GM19240 (cell line): Measurements from ENCODE around the gene CDC42BPB.

Experiments
- DNase-seq: peaks from one replicate; pipeline ENCODE4 v3.0.0; 2011; ENCODE audit warnings: low spot score; ENCODE audit not compliant: insufficient read length

The CDC42BPB gene

DNA sequence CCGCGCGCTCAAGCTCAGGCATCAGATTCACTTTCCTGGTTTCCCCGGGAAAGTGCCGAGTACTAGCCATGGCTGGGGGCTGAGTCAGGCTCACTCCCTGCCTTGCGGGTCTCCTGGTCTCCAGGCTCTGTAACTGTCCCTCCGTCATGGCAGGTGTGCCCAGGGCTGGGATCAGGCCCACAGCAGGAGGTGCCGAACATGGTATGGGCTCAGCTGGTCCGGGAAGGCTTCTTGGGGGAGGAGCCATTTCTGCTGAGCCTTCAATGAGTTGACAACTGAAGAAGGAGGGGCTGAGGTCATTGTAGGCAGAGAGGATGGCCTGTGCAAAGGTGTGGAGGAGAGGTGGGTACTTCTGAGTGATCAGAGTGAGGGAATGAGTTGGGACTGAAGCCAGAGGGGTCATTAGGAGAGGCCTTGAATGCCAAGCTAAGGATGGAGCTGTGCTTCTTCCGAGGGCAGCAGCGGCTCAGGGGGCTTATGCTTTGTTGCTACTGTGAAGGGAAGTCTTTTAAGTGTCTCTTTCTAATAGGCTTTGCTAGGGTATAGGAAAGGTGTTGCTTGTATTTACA lies 37.9 kb upstream of the CDC42BPB start:
- no peak for DNase-seq

DNA sequence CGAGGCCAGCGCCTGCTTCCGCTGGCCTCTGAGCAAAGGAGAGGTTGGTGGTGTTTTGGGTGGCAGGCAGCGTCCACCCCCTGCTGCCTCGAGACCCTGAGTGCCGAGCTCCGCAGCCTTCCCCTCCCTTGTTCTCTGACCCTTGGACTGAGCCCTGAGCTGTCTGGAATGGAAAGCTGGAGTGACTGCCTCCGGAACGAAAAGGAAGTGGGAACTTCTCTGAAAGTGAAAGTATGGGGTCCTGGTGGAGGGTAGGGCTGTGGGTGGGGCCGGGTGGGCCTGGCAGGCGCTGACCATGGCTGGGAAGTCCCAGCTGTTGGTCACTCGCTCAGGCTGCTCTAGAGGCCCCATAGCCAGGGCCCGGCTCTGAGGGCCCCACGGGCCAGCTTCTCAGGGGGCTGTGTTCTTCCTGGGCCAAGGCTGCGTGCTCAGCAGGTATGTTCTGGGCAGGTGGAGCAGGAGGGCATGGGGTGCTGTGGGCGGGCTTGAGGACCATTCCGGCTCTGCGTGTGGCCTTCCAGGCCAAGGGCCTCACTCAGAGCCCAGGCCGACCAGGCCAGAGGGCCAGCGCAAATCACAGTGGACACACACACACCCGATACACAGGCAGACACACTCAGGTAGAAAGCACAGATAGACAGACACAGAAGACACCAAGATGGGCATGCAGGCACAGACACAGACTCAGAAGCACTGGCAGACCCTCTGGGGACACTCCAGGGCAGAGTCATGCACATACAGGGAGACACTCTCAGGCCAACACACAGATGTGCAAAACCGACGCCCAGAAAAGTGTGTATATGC lies 37.3 kb upstream of the CDC42BPB start, which contains the start of gene EXOC3L4:
Gene EXOC3L4, plus strand, starts transcription at position 320 of the 804 bp plus-strand sequence. CDS start 5,495 bp downstream, outside the sequence.
- no peak for DNase-seq

DNA sequence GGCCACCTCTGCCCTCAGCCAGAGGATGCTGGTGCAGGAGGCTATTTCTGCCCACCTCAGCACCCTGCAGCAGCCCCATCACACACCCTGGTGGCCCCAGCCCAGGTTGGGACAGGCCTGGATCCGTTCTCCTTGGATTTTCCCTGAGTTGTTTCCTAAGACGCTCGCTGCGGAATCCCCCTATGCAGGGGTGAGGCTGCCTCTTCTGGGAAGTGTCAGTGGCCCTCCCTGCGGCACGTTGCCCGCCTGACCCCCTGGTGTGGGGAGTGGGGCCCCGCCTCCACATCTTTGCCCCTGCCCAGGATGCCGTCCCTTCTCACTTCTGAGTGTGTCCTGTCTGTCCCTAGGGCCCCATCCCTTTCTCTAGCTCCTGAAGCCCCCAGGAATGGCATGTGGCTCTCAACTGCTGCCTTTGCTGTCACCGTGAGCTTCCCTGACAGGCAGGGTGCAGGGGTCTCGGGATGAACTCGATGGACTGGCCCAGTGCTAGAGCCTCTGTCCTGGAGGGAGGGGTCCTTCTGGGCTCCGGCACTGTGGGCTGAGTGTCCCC lies 36.6 kb upstream of the CDC42BPB start:
- DNase-seq, result no peak

DNA sequence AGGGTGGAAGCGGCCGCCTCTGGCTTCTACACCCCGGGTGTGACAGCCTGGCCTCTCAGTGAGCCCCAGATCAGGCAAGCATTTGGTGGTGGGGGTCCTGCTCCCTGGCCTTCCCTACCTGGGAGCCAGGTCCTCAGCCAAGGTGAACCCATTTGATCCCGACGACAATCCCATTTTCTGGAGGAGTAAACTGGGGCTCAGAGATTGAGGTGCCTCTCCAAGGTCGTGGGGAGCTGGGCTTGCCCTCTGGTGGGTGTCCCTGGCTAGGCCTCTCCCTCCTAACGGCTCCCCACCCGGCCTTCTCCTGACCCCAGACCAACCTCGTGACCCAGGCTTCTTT lies 34.5 kb upstream of the CDC42BPB start:
- no peak for DNase-seq

DNA sequence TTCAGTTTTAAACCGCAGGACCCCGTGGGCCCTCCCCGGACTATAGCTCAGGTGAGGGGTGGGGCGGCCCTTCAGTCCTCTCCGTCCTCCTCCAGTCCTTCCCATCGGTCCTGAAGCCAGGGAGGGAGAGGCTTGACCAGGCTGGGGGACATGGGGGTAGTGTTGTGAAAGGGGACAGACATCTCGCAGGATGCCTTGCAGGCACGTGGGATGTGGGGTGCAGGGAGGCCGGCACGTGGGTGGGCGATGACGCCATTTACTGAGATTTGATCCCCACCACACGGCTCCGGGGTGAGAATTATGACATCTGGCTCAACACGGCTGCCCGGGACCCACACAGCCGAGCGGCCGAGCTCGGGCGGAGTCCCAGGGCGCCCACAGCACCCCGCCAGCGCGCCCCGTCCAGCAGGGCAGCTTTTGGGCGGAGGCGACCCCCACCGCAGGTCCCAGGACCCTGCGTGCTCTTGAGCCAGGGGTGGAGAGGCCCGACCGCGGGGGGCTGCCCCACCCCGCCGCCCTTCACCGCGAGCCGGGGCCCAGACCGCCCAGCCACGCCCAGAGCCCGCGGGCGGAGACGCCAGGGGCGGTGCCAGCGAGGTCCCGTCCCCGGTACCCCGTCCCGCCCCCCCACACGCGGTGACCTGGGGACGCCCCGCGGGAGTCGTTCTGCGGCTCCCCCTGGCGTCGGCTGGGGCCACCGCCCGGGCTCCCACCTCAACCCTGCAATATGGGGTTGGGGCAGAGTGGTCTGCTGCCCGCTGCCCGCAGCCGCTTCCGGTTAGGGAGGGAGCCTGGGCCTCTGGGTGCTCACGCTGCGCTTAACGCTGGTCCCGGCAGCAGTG lies 33.9 kb upstream of the CDC42BPB start:
- peak; percentile 91 for DNase-seq

DNA sequence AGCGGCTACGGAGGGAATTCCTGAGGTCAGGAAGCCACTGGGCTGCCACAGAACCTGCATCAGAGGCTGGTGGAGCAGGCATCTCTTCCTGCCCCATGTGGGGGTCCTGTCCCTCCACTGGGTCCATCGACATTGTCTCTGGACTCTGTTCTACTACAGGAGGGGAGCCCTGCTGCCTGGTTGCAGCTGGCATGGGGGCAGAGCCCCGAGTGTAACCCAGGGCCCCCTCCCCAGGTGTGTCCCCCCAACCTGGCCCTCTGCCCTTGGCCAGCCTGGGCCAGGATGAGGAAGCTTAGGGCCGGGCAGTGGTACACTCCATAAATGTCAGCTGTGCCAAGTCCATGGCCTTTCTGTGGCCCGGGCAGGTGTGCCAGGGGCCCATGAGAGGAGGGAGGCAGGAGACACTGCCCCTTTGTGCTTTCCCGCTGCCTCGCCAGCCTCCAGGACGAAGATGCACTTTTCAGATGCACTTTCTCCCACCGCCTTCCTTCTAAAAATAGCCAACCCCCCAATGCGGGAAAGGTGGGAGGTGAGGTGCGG lies 33.2 kb upstream of the CDC42BPB start:
- DNase-seq, result no peak

DNA sequence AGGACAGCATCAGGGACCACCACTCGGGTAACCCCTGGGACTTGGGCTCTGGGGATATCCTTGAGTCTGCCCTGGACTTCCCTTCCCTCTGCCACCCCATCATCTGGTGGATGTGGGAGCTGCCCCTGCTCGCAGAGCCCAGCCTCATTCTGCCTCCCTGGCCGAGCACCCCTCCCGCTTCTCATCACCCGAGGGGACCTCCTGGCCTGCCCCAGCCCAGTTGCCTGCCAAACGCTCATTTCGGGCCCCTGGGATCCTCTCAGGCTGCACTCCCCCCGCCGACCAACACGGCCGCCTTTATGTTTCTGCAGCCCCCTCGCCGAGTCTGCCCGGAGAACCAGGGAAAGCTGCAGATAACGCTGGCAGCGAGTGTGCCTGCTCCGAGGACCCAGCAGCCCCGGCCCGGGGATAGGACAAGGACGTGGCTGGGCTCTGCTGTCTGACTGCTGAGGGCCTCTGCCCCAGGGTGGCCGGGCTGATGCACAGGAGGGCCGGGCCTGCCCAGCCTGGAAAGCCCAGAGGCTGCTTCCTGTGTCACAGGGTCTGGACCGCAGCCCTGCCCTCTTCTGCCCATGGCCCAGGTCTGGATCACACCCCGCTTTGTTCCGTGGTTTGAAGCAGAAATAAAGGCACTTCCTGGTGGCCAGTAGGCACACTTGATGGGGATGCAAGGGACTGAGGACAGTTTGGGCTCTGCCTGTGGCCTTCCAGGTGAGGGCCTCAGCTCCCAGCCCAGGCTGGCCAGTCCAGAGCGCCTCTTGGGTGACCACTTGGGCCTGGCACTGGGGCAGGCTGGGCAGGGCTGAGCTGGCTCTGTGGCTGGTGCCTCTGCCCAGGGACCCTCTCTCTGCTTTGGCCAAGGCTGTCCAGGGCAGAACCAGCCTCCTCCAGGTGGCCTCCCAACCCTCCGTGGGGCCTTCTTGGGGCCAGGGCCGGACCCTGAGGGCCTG lies 32.3 kb upstream of the CDC42BPB start:
- no peak for DNase-seq

DNA sequence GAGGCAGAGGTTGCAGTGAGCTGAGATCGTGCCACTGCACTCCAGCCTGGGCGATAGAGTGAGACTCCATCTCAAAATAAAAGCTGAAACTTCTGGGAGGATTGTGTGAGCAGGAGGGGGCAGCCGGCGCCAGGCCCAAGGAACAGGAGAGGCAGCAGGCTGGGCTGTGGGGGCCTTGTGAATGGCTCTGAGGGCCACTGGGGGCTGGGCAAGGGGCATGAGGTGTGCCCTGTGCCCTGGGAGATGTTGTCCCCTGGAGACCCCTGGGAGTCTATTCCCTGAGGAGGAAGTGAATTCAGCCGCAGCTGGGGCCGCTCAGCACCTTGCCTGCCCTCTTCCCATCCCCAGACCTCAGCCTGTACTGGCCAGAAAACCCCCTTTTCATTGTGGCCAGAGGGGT lies 31.6 kb upstream of the CDC42BPB start:
- no peak for DNase-seq

DNA sequence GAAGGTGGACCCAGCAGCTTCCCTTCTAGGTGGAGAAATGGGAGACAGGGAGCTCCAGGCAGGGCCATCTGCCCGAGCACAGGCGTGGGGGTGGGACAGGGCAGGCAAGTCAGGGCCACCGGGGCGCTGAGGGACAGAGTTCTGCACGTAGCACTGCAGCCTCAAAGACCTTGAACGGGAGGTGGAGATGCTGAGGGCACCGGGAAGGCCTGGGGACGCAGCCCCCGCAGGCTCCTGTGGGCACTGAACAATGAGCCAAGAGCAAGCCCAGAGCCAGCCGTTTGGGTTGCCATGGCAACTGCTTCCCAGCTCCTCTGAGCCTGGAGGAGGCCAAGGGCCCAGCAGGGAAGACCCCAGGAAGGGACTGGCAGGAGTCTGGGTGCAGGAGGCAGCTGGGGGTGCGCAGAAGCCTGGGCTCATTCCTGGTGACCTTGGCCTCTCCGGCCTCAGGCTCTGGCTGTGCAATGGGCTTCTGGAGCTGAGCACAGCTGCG lies 30.0 kb upstream of the CDC42BPB start:
- DNase-seq, result no peak

DNA sequence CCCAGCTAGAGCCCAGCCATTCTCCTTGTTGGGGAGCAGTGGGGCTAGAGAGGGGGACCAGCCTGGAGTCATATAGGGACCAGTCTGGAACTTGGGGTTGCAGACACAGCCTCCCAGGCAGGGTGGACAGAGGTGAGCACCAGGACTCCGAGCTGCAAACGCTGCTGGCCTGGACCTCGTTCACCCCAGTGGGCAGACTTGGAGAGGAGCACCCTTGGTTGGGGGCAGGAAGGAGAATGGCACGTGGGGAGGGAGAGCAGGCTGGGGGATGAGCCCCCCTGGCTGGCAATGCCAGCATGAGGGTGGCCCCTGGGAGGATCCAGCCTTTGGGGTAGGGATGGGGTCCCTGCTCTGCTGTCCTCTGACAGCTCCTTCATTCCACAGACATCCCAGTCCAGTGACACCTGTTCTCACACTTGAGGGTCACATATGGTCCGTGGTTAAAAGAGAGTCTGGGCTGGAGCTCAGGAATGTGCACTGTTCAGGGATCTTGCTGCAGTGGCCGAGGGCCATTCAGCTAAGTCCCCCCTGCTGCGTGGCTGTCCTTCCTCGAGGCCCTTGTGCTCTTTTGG lies 29.5 kb upstream of the CDC42BPB start:
- no peak for DNase-seq

DNA sequence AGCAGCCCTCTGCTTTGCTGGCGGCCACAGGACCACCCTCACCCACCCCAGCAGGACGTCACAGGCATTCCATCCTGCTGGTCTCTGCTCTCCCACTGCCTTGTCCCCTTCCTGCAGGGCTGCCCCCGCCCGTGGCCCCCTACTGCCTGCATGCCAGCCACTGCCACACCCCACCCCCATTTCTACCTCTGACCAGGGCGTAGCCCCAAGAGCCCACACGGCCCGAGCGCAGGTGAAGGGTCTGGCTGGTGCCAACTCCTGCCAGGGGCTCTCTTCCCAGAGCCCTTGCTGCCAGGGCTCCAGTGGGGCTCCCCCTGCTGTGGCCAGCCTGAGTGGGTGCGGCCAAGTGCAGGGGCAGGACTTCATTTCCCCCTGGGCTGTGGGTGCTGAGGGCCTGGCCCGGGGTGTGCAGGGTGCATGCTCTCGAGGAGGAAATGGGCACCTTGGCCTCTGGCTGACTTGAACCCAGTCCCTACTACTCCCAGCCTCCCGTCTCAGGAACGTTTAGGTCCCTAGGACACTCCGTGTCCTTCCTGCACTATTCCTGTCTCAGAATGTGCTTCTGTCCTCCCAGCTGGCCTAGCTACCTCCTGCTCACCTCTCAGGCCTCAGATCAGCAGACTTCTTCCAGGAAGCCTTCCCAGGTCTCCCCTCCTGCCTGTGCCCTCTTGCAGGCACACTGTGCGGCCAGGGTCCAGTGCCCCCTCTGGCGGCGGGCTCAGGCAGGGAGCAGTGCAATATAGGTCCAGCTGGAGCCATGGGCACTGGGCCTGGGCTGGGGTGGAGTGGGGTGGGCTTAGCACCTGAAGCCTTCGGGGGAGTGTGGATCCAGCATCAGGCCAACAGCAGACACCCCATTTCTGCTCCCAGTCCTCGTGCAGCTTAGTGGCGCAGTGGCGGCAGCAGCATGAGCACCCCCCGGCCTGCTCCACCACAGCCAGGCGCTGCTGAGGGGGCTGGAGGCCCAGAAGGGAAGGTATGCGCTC lies 28.1 kb upstream of the CDC42BPB start:
- DNase-seq, result no peak

DNA sequence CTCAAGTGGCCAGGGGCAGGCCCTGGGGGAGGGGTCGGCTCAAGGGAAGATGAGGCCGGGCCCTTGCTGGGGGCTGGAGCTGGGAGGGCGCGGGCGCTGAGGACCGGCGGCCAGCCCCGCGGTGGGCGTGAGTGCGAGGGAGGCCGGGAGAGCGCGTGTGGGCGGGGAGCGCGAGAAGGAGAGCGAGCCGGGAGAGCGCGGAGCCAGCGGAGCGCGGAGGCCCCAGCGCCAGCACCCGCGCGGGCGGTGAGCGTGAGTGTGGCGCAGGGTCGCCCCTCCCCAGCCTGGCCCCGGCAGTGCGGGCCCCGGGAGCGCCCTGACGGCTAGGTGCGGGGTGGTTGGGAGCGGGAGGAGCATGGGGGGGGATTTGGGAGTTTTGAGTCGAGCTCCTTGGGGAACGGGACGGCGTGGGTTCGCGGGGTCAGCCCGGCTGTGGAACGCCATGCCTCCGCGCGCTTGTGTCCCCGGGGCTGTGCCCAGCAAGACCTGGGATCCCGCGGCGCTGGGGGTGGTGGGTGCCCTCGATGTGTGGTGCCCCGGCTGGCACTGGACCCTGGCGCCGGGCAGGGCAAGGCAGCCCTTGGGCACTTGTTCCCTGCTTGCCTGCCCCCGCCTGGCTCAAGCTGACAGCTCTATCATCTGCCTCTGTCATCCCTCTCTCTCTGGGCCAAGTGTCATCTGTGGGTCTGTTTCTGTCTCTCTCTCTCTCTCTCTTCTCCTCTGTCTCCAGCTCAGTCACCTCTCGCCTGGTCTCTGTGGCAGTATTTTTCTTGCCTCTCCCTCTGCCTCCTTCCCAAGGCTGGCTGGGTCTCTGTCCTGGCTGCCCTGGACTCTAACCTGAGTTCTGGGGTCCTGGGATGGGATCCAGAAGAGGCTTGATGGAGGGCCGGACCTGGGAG lies 26.9 kb upstream of the CDC42BPB start, which contains the start of gene LBHD2:
Gene LBHD2, plus strand, starts transcription at position 190 of the 899 bp plus-strand sequence. CDS start 1,803 bp downstream, outside the sequence.
- DNase-seq, result no peak

DNA sequence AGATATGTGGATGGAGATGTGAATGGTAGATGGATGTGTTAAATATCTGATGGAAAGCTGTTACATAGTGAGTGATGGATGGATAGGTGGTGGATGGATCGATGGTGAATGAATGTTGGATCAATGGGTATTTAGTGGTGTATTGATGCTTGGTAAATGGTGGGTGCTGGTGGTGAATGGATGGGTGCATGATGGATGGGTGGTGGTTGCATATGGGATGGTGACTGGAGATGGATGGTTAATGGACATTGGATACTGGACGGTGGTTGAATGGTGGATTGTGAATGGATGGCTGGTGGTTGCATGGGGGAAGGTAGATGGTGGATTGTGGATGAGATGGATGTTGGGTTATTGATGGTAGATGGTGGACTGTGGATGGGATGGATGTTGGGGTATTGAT lies 24.6 kb upstream of the CDC42BPB start:
- no peak for DNase-seq

DNA sequence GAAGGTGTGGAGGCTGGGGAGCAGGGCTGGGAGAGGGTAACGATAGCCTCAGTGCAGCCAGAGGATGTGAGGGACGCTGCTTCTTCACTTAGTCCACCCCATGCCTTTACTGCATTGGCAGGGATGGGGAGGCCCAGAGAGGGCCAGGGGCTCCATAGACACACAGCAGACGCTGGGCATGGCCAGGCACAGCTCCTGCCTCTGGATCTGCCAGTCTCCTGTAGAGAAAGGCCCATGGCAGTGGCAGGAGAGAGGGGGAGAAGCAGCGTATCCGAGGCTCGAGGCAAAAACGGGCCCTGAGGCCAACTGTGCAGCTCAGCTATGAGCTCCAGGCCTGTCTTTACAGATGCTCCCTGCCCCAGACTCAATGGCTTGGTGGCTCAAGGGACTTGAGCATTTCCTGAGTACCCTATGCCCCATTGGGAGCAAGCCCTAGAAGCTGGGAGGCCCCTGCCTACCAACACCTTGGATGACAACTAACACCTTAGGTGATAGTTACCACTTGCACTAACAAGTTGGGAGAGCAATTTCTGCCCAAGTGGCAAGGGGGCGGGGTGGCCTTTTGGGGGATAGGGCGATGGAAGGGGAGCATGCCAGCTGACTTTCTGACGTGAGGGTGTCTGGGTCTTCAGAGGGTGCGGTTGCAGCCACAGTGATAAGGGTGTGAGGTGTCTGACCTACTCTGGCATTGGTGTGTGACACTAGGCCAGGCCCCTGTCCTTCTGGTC lies 21.7 kb upstream of the CDC42BPB start:
- DNase-seq, result no peak

DNA sequence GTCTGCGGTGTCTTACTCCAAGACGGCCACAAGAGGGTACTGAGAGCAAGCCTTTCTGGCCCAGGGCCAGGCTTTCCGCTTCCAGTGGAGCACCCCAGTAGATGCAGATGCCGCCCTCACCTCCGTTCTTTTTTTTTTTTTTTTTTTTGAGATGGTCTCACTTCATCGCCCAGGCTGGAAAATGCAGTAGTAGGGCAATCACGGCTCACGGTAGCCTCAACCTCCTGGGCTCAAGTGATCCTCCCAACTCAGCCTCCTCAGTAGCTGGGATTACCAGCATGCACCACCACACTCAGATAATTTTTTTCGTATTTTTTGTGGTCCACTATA lies 21.0 kb upstream of the CDC42BPB start:
- DNase-seq, result peak; percentile 96

DNA sequence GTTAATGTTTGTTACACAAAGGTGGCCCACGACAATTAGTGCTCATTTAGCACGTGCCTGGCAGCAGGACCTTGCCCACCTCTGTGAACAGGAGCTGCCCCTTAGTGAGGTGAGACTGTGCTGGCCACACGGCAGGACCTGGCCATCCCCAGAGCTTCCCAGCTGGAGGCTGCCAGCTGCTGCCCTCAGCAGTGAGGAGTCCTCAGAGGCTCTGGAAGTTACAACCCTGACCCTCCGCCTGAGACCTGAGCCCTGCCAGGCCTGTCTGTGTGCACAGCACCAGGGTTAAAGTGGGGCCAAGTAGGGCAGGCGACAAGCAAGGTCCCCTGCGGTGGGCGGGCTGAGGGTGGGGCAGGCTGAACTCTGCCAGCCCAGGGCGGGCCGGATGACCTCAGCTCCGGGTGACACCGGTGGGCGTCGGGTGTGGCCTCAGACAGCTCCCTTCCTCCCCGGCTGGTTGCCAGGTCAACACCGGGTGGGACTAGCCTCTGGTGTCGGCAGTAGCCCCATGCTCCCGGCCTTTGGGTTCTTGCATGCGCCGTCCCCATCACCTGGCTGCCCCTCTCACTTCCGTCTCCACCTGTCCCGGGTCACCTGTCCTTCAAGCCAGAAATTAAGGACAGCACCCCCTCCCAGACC lies 17.5 kb upstream of the CDC42BPB start:
- DNase-seq, result no peak
